NCI-H1694 (cell line): ENCODE data around the gene GPS1.

Experiments used
- DNase-seq: peaks from one replicate; lab custom pipeline; 2025; lab: John Stamatoyannopoulos, UW

The GPS1 gene

GRCh38 chr17:82103553-82104451, 52.1 kb downstream of the GPS1 start:
- no peak for DNase-seq

GRCh38 chr17:82104797-82105416, 53.2 kb downstream of the GPS1 start:
- no peak for DNase-seq

GRCh38 chr17:82105417-82105881, 53.8 kb downstream of the GPS1 start:
- no peak for DNase-seq

GRCh38 chr17:82105882-82106687, 54.4 kb downstream of the GPS1 start:
- DNase-seq: peak; percentile 24

GRCh38 chr17:82106688-82107305, 55.1 kb downstream of the GPS1 start:
- DNase-seq: no peak
